ENCODE data around the gene HSPH1. TPM values are rescaled to one million over a fixed set of nuclear protein-coding genes. Genes with fewer than 3 reads are reported as not detected.

The HSPH1 gene
- total and polyA plus RNA-seq, 2 donors (not counting 3 experiments of a cell fraction or from before 2014, with no cell fraction given): 15.8 to 124 TPM

DNA sequence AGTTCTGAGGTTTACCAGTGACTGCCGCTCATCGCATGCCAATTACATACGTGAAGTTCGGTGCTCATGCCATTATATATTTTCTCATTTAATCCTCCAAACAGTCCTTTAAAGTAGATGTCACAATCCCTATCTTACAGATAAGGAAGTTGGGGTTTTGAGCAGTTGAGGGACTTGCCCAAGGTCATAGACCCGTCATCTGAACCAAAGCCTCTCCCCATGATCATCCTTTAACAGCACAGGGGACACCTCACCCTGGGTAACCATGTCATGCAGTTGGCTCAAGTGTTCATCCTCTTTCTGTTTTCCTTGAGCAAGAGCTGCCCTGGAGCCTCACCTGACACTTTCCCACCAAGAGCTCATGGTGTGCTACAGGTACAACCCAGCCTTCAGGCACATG is 69.1 kb downstream of the HSPH1 start:
- Histone ChIP-seq H3K9ac (replicated peaks; ENCODE audit: extremely low read depth, insufficient read depth, low read length) (no peak overlapping the region), H3K4me2 (ENCODE audit: insufficient read depth, low read length) (no peak overlapping the region), H3K36me3 (ENCODE audit: control insufficient read depth in 2 of 2, extremely low read depth in 1 of 2, insufficient read depth in 2 of 2, low read length in 2 of 2) (no peaks in the 10 kb centered on the region), H4K20me1 (replicated peaks; ENCODE audit: control insufficient read depth, extremely low read depth, insufficient read depth, low read length) (no peaks in the 10 kb centered on the region), H2AFZ (ENCODE audit: low read depth, low read length) (no peak overlapping the region), H3K4me3 (replicated peaks in 1 of 3; ENCODE audit: insufficient read depth in 1 of 3, low read depth in 1 of 3, low read length in 3 of 3) (no peak overlapping the region), H3K9me3 (replicated peaks; ENCODE audit: control insufficient read depth, insufficient read depth, low read length) (no peaks in the 10 kb centered on the region), H3K27ac (ENCODE audit: insufficient read depth, low read depth, low read length) (no peak overlapping the region), H3K9me1 (replicated peaks; ENCODE audit: control insufficient read depth, extremely low read depth, insufficient read depth, low read length) (no peaks in the 10 kb centered on the region), H3K4me1 (ENCODE audit: control insufficient read depth, extremely low read depth, insufficient read depth, low read length) (peaks cover 8% of the 10 kb centered on the region), H3K79me2 (ENCODE audit: control insufficient read depth, insufficient read depth, low read length) (no peaks in the 10 kb centered on the region), H3K27me3 (ENCODE audit: control insufficient read depth in 2 of 2, insufficient read depth in 2 of 2, low read length in 2 of 2) (peaks cover 0 to 5% of the 10 kb centered on the region in 2 experiments)
- FAIRE-seq (no peak), DNase-seq (ENCODE audit: low read depth, low spot score) (no peak)
- no TSS peak for BruUV-seq (replicated peaks)
- CTCF ChIA-PET: no interaction called here
- dilution Hi-C loops (cut with MboI; ENCODE audit: extremely low pct_ligation_motif_present, low sequenced_read_pairs) (no loop called here), intact Hi-C loops (cut with micrococcal nuclease) (no loop called here)
- TF ChIP-seq POLR2AphosphoS5 (IDR thresholded peaks at IDR 0.05; ENCODE audit: insufficient read depth, low read depth, low read length) (no peak), MYC (IDR thresholded peaks at IDR 0.05; ENCODE audit: low read depth, low read length) (no peak), EZH2 (IDR thresholded peaks at IDR 0.05; ENCODE audit: borderline replicate concordance, low read depth, low read length, severe bottlenecking) (no peak), FOS (IDR thresholded peaks at IDR 0.05; ENCODE audit: borderline replicate concordance, insufficient read depth, low read length) (no peak), POLR2A (IDR thresholded peaks at IDR 0.05; ENCODE audit: low read depth, low read length) (no peak), JUN (IDR thresholded peaks at IDR 0.05; ENCODE audit: borderline replicate concordance, insufficient read depth, insufficient read length, low read depth) (no peak), GATA2 (IDR thresholded peaks at IDR 0.05; ENCODE audit: insufficient read depth, insufficient read length, low read depth, low read length) (no peak)
- TF ChIP-seq, protein P1, sequence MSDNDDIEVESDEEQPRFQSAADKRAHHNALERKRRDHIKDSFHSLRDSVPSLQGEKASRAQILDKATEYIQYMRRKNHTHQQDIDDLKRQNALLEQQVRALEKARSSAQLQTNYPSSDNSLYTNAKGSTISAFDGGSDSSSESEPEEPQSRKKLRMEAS (IDR thresholded peaks at IDR 0.05; ENCODE audit: insufficient read depth, insufficient read length): no peak
- TF ChIP-seq, protein P2, sequence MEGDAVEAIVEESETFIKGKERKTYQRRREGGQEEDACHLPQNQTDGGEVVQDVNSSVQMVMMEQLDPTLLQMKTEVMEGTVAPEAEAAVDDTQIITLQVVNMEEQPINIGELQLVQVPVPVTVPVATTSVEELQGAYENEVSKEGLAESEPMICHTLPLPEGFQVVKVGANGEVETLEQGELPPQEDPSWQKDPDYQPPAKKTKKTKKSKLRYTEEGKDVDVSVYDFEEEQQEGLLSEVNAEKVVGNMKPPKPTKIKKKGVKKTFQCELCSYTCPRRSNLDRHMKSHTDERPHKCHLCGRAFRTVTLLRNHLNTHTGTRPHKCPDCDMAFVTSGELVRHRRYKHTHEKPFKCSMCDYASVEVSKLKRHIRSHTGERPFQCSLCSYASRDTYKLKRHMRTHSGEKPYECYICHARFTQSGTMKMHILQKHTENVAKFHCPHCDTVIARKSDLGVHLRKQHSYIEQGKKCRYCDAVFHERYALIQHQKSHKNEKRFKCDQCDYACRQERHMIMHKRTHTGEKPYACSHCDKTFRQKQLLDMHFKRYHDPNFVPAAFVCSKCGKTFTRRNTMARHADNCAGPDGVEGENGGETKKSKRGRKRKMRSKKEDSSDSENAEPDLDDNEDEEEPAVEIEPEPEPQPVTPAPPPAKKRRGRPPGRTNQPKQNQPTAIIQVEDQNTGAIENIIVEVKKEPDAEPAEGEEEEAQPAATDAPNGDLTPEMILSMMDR (IDR thresholded peaks at IDR 0.05; ENCODE audit: extremely low read depth in 1 of 2, insufficient read depth in 1 of 2, low read depth in 1 of 2, low read length in 2 of 2): no peak
- POLR2A ChIA-PET: no interaction called here

Data from endothelial cell of umbilical vein (primary cell).